ENCODE results near the gene LY6G6F.

- TF ChIP-seq CTCF (IDR thresholded peaks at IDR 0.05) (no peak), POLR2A (IDR thresholded peaks at IDR 0.05) (no peak), POLR2AphosphoS5 (IDR thresholded peaks at IDR 0.05) (no peak), EP300 (IDR thresholded peaks at IDR 0.05) (no peak)
These were observed 40.2 kb upstream of the LY6G6F start for GRCh38 chr6:31666337-31666965.
